ENCODE measurements around the gene PNMA8C. TPM values are rescaled to one million over a fixed set of nuclear protein-coding genes. Genes with fewer than 3 reads are reported as not detected.

PNMA8C gene
- polyA plus RNA-seq, 2 of the 4 experiments (the other 2 are of a cell fraction): 0.01 TPM; not detected in 1

DNA sequence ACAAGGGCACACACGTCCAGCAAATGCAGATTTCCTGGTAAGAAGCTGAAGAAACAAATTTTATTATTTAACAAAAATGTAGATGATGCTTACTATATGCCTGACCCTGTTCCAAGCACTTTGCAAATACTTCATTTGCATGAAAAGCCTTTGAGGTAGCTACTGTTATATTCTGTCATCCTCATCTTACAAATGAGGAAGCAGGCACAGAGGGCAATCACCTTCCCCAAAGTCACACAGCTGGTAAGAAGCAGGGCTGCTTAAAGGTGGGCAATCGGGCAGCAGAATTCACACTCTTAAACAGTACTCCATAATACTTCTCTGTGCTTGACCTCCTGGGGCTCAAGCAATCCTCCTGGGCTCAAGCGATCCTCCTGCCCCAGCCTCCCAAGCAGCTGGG lies 18.3 kb upstream of the PNMA8C start:
- FAIRE-seq (no peak), ATAC-seq (no peak), DNase-seq (ENCODE audit: low read depth in 1 of 2, low spot score in 1 of 2) (no peak)
- no peak overlapping the region for H3K27ac ChIP-seq
- ChIA-PET CTCF (interaction anchor here (0.7 to 3.7 kb wide), 7 partner anchors 22 to 370 kb away, joined by 3 to 11 read pairs (median 5); no protein-coding TSS in a partner anchor), POLR2A (no interaction called here)
- no peak overlapping the region for H3K4me2 ChIP-seq
- 37% methylated on average over 3 of the region's 3 CpGs for WGBS (ENCODE audit: missing lambda C conversion rate)
- TF ChIP-seq, protein P1, sequence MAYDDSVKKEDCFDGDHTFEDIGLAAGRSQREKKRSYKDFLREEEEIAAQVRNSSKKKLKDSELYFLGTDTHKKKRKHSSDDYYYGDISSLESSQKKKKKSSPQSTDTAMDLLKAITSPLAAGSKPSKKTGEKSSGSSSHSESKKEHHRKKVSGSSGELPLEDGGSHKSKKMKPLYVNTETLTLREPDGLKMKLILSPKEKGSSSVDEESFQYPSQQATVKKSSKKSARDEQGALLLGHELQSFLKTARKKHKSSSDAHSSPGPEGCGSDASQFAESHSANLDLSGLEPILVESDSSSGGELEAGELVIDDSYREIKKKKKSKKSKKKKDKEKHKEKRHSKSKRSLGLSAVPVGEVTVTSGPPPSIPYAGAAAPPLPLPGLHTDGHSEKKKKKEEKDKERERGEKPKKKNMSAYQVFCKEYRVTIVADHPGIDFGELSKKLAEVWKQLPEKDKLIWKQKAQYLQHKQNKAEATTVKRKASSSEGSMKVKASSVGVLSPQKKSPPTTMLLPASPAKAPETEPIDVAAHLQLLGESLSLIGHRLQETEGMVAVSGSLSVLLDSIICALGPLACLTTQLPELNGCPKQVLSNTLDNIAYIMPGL (CRISPR knock-in tag; IDR thresholded peaks at IDR 0.05; ENCODE audit: borderline replicate concordance): no peak
- TF ChIP-seq, protein P2, sequence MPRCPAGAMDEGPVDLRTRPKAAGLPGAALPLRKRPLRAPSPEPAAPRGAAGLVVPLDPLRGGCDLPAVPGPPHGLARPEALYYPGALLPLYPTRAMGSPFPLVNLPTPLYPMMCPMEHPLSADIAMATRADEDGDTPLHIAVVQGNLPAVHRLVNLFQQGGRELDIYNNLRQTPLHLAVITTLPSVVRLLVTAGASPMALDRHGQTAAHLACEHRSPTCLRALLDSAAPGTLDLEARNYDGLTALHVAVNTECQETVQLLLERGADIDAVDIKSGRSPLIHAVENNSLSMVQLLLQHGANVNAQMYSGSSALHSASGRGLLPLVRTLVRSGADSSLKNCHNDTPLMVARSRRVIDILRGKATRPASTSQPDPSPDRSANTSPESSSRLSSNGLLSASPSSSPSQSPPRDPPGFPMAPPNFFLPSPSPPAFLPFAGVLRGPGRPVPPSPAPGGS (IDR thresholded peaks at IDR 0.05): no peak
- TF ChIP-seq HEYL (CRISPR knock-in tag; IDR thresholded peaks at IDR 0.05): no peak
- no peaks in the 10 kb centered on the region for H3K9me3 ChIP-seq
- peaks cover 13% of the 10 kb centered on the region for H3K4me1 ChIP-seq
- H3K4me3 ChIP-seq: no peak overlapping the region

DNA sequence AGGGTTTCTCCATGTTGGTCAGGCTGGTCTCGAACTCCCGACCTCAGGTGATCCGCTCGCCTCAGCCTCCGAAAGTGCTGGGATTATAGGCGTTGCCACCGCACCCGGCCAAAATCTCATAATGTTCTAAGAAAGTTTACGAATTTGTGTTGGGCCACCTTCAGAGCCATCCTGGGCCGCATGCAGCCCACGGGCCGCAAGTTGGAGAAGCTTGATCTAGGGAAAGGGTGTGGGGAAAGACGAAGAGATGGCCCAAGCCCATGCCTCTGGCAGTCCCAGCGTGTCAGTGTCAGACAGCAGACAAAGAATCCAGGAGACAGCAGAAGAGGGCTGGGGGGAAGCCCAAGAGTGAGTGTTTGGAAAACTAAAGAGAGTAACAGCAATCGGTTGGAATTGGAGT lies 17.3 kb upstream of the PNMA8C start:
- ChIA-PET POLR2A (no interaction called here), CTCF (interaction anchor here (1.3 to 4.9 kb wide), 6 partner anchors 38 to 165 kb away, joined by 5 to 22 read pairs (median 6); no protein-coding TSS in a partner anchor)
- Histone ChIP-seq H3K4me3 (no peak overlapping the region), H3K27ac (no peak overlapping the region), H3K4me2 (no peak overlapping the region), H3K9me3 (no peaks in the 10 kb centered on the region), H3K4me1 (peaks cover 13% of the 10 kb centered on the region)
- FAIRE-seq: no peak
- ATAC-seq: no peak
- TF ChIP-seq, protein P3, sequence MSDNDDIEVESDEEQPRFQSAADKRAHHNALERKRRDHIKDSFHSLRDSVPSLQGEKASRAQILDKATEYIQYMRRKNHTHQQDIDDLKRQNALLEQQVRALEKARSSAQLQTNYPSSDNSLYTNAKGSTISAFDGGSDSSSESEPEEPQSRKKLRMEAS (IDR thresholded peaks at IDR 0.05): no peak
- TF ChIP-seq TFCP2L1 (CRISPR knock-in tag; IDR thresholded peaks at IDR 0.05) (no peak), GATA3 (IDR thresholded peaks at IDR 0.05; ENCODE audit: borderline replicate concordance) (no peak), MAZ (IDR thresholded peaks at IDR 0.05; ENCODE audit: borderline replicate concordance, low read depth, low read length) (no peak), TP53 (CRISPR knock-in tag; IDR thresholded peaks at IDR 0.05) (no peak), ZC3H11A (IDR thresholded peaks at IDR 0.05) (no peak), BHLHE40 (IDR thresholded peaks at IDR 0.05; ENCODE audit: low read depth, low read length) (no peak), NFE2L2 (conservative IDR thresholded peaks at IDR 0.05; ENCODE audit: low read length) (no peak), RARB (CRISPR knock-in tag; IDR thresholded peaks at IDR 0.05) (no peak)
- TF ChIP-seq, protein P4, sequence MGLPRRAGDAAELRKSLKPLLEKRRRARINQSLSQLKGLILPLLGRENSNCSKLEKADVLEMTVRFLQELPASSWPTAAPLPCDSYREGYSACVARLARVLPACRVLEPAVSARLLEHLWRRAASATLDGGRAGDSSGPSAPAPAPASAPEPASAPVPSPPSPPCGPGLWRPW (IDR thresholded peaks at IDR 0.05): no peak
- TF ChIP-seq, protein P5, sequence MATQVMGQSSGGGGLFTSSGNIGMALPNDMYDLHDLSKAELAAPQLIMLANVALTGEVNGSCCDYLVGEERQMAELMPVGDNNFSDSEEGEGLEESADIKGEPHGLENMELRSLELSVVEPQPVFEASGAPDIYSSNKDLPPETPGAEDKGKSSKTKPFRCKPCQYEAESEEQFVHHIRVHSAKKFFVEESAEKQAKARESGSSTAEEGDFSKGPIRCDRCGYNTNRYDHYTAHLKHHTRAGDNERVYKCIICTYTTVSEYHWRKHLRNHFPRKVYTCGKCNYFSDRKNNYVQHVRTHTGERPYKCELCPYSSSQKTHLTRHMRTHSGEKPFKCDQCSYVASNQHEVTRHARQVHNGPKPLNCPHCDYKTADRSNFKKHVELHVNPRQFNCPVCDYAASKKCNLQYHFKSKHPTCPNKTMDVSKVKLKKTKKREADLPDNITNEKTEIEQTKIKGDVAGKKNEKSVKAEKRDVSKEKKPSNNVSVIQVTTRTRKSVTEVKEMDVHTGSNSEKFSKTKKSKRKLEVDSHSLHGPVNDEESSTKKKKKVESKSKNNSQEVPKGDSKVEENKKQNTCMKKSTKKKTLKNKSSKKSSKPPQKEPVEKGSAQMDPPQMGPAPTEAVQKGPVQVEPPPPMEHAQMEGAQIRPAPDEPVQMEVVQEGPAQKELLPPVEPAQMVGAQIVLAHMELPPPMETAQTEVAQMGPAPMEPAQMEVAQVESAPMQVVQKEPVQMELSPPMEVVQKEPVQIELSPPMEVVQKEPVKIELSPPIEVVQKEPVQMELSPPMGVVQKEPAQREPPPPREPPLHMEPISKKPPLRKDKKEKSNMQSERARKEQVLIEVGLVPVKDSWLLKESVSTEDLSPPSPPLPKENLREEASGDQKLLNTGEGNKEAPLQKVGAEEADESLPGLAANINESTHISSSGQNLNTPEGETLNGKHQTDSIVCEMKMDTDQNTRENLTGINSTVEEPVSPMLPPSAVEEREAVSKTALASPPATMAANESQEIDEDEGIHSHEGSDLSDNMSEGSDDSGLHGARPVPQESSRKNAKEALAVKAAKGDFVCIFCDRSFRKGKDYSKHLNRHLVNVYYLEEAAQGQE (IDR thresholded peaks at IDR 0.05): no peak
- 84% methylated on average over 15 of the region's 15 CpGs for WGBS (ENCODE audit: missing lambda C conversion rate)
- DNase-seq (ENCODE audit: low read depth in 1 of 2, low spot score in 1 of 2): no peak

DNA sequence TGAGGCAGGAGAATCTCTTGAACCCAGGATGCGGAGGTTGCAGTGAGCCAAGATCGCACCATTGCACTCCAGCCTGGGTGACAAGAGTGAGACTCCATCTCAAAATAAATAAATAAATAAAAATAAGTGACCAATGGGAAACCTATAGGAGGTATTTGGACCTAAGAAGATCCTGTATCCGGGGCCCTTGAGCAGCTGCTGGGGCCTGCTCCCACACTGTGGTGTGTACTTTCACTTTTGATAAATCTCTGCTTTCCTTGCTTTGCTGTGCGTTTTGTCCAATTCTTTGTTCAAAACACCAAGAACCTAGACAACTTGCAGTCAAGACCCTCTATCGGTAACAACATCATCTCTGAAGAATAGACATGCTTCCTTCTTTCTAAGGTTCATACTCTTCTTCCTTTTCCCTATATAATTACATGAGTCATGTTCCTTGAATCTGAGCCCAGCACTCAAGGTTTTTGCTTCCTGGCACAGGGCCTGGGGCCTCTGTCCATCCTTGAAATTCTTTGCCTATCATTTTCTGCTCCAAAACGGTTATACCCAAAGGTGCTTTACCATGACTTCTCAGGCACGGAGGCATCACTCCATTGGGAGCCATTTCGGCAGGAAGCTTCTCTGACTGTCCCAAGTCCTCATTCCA lies 14.2 kb upstream of the PNMA8C start:
- ATAC-seq (peak; percentile 83 to 90), FAIRE-seq (peak; percentile 87)
- POLR2A ChIA-PET: no interaction called here

More for the DNA sequence above, 14.2 kb upstream of the PNMA8C start:
- Histone ChIP-seq H3K4me3 (no peak overlapping the region), H3K27ac (peak overlapping the region; percentile 64 to 65), H3K9me3 (no peaks in the 10 kb centered on the region), H3K4me1 (peaks cover 13% of the 10 kb centered on the region), H3K4me2 (peak overlapping the region; percentile 53)
- CTCF ChIA-PET: interaction anchor here (0.7 to 4.9 kb wide), 7 partner anchors 9 to 47 kb away, joined by 3 to 22 read pairs (median 4); no protein-coding TSS in a partner anchor
- TF ChIP-seq HOXA7 (CRISPR knock-in tag; IDR thresholded peaks at IDR 0.05) (no peak), FOSL2 (IDR thresholded peaks at IDR 0.05) (no peak), FOSL2 (CRISPR knock-in tag; IDR thresholded peaks at IDR 0.05) (peak; percentile 72)
- peak; percentile 60 to 61 for DNase-seq (ENCODE audit: low read depth in 1 of 2, low spot score in 1 of 2)
- WGBS (ENCODE audit: missing lambda C conversion rate): 47% methylated on average over 8 of the region's 8 CpGs
